GM19239 (cell line): ENCODE results near the gene DTNB.
A peak's percentile ranks its signal among the peaks of the same experiment; 100 is the strongest.

ENCODE experiments used
- DNase-seq: peaks from one replicate; pipeline ENCODE4 v3.0.0; 2011; ENCODE audit warnings: low spot score; ENCODE audit not compliant: insufficient read length
- FAIRE-seq: peaks from 2 replicates; lab custom pipeline; 2011; peaks lifted over from hg19 to GRCh38; lab: Jason Lieb, UNC

The DTNB gene

GRCh38 chr2:25521665-25522387 lies 151.6 kb downstream of the DTNB start:
- DNase-seq (peak; percentile 40), FAIRE-seq (peak; percentile 99)

GRCh38 chr2:25521126-25521525 lies 152.3 kb downstream of the DTNB start:
- no peak for FAIRE-seq
- DNase-seq: no peak

- no peak for DNase-seq
- FAIRE-seq: no peak
These were observed 155.7 kb downstream of the DTNB start for GRCh38 chr2:25517701-25518100.

GRCh38 chr2:25514043-25514637 lies 159.2 kb downstream of the DTNB start:
- DNase-seq (no peak), FAIRE-seq (peak; percentile 84)

- no peak for FAIRE-seq
- DNase-seq: no peak
These were observed 160.7 kb downstream of the DTNB start for GRCh38 chr2:25512707-25513106.

- DNase-seq (no peak), FAIRE-seq (no peak)
These were observed 167.2 kb downstream of the DTNB start for GRCh38 chr2:25506226-25506625.

GRCh38 chr2:25505622-25506021 lies 167.8 kb downstream of the DTNB start:
- no peak for DNase-seq
- FAIRE-seq: no peak

- DNase-seq (no peak), FAIRE-seq (no peak)
These were observed 168.2 kb downstream of the DTNB start for GRCh38 chr2:25505182-25505581.

- FAIRE-seq (no peak), DNase-seq (no peak)
These were observed 169.1 kb downstream of the DTNB start for GRCh38 chr2:25504266-25504665.

GRCh38 chr2:25499157-25499556 lies 174.2 kb downstream of the DTNB start:
- peak; percentile 53 for FAIRE-seq
- no peak for DNase-seq

GRCh38 chr2:25497918-25498407 lies 175.4 kb downstream of the DTNB start:
- DNase-seq: no peak
- FAIRE-seq: peak; percentile 47

- DNase-seq (no peak), FAIRE-seq (peak; percentile 77)
These were observed 176.0 kb downstream of the DTNB start for GRCh38 chr2:25497229-25497917.

- DNase-seq (no peak), FAIRE-seq (no peak)
These were observed 178.8 kb downstream of the DTNB start for GRCh38 chr2:25494616-25495015.

GRCh38 chr2:25493207-25493606 lies 180.2 kb downstream of the DTNB start:
- DNase-seq (no peak), FAIRE-seq (no peak)

- FAIRE-seq: no peak
- DNase-seq: no peak
These were observed 180.7 kb downstream of the DTNB start for GRCh38 chr2:25492726-25493125.

- FAIRE-seq (no peak), DNase-seq (no peak)
These were observed 181.3 kb downstream of the DTNB start for GRCh38 chr2:25491966-25492532.

- DNase-seq: no peak
- FAIRE-seq: peak; percentile 39
These were observed 182.2 kb downstream of the DTNB start for GRCh38 chr2:25491003-25491696.

- DNase-seq (no peak), FAIRE-seq (peak; percentile 8)
These were observed 183.2 kb downstream of the DTNB start for GRCh38 chr2:25490217-25490616.

GRCh38 chr2:25489631-25490030 lies 183.7 kb downstream of the DTNB start:
- DNase-seq: no peak

GRCh38 chr2:25483607-25484266 lies 189.6 kb downstream of the DTNB start:
- peak; percentile 98 for FAIRE-seq
- DNase-seq: no peak

More at GRCh38 chr2:25489631-25490030, 183.7 kb downstream of the DTNB start:
- FAIRE-seq: no peak
